ENCODE data around the gene MCCC2. TPM values are rescaled to one million over a fixed set of nuclear protein-coding genes. Genes with fewer than 3 reads are reported as not detected.

MCCC2 gene
- total RNA-seq, 4 donors from 2014 or later, result 56.2 to 112 (median 89.2) TPM

DNA sequence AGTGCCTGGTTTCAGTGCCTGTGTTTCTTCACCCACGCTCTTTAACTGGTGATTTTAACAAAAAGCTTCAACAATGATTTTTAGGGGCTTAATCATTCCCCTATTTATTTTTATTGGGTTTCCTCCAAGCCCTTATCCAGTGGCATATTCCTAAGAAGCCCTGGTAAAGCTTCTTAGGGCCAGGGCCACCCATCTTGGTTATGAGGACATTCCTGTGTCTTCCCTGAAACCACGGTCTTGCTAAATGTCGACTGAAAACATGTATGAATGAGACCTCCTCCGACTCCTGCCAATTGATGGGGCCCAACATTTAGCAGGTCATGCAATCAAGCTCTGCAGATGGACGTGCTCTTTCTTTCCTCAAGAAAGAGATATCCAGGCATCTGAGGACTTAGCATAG lies 118.3 kb downstream of the MCCC2 start:
- H3K4me3 ChIP-seq (replicated peaks in 1 of 3), result no peak overlapping the region
- DNase-seq, result no peak
- WGBS, 2 donors, result 88 to 94% methylated on average over 5 of the region's 5 CpGs
- H3K9me3 ChIP-seq, result no peaks in the 10 kb centered on the region
- H3K27me3 ChIP-seq, result no peaks in the 10 kb centered on the region
- intact Hi-C loops (cut with DNase I), result no loop called here
- H3K4me1 ChIP-seq, result no peaks in the 10 kb centered on the region
- H3K27ac ChIP-seq, result no peak overlapping the region
- no peak for TF ChIP-seq POLR2A (IDR thresholded peaks at IDR 0.05)
- TF ChIP-seq, protein P1, sequence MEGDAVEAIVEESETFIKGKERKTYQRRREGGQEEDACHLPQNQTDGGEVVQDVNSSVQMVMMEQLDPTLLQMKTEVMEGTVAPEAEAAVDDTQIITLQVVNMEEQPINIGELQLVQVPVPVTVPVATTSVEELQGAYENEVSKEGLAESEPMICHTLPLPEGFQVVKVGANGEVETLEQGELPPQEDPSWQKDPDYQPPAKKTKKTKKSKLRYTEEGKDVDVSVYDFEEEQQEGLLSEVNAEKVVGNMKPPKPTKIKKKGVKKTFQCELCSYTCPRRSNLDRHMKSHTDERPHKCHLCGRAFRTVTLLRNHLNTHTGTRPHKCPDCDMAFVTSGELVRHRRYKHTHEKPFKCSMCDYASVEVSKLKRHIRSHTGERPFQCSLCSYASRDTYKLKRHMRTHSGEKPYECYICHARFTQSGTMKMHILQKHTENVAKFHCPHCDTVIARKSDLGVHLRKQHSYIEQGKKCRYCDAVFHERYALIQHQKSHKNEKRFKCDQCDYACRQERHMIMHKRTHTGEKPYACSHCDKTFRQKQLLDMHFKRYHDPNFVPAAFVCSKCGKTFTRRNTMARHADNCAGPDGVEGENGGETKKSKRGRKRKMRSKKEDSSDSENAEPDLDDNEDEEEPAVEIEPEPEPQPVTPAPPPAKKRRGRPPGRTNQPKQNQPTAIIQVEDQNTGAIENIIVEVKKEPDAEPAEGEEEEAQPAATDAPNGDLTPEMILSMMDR (IDR thresholded peaks at IDR 0.05), result no peak
- H3K36me3 ChIP-seq, result no peaks in the 10 kb centered on the region

DNA sequence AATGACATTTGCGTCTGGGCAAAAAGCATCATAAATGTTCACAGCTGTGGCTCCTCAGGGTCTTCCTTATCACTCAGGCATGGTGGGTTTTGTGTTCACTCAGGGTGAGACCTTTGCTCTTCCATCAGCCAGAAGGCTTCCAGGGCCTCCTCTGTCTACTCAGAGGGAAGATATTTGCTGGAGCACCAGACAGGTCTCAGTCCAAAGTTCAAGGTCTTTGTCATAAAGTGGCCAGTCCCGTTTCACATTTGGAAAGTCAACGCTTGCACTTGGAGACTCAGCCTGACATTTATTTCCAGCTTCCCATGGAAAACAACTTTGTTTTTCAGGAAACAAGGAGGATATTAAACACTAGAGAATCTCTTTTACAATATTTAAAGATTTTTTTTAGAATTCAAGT lies 119.8 kb downstream of the MCCC2 start:
- H3K27ac ChIP-seq, result no peak overlapping the region
- WGBS, 2 donors, result 87 to 91% methylated on average over 3 of the region's 3 CpGs
- no peaks in the 10 kb centered on the region for H3K4me1 ChIP-seq
- no peak overlapping the region for H3K4me3 ChIP-seq (replicated peaks in 1 of 3)
- H3K9me3 ChIP-seq, result no peaks in the 10 kb centered on the region
- H3K27me3 ChIP-seq, result no peaks in the 10 kb centered on the region
- DNase-seq, result no peak
- H3K36me3 ChIP-seq, result no peaks in the 10 kb centered on the region
- no peak for TF ChIP-seq POLR2A (IDR thresholded peaks at IDR 0.05)
- TF ChIP-seq, protein P1 (IDR thresholded peaks at IDR 0.05), result no peak
- intact Hi-C loops (cut with DNase I), result no loop called here

Small RNA genes within 50 kb of the gene (small RNA-seq; reads per million reads assigned to genes)
- not detected for gene HMGN1P12

Other genes starting within 250 kb of the MCCC2 start
- gene BDP1, start 131.7 kb upstream of the MCCC2 start, total RNA-seq, result 10 to 100 TPM; 41.8 to 75.3 (median 52.9) TPM
- gene CARTPT, start 131.9 kb downstream of the MCCC2 start, total RNA-seq, result 1 to 10 TPM in 2 of 4 donors, not detected in 2; 3.9 to 8.7 TPM

All from thyroid gland (tissue), 4 donors.